HG02852 (cell line): ENCODE measurements around the gene MADCAM1.

Experiments used
- ATAC-seq: cut with Tn5 transposase; IDR thresholded peaks from one replicate; pipeline ENCODE4 v1.9.1; 2021; ENCODE audit warnings: mild to moderate bottlenecking, moderate library complexity; ENCODE audit not compliant: unreplicated experiment

The MADCAM1 gene

GRCh38 chr19:507286-508203, 11.3 kb downstream of the MADCAM1 start, which contains the start of gene TPGS1:
TPGS1 (plus strand) TSS chr19:507497; CDS start chr19:507507, 10 bp downstream.
- ATAC-seq = peak; percentile 61

GRCh38 chr19:508204-509150, 12.2 kb downstream of the MADCAM1 start:
- no peak for ATAC-seq

GRCh38 chr19:510606-511100, 14.4 kb downstream of the MADCAM1 start:
- ATAC-seq = no peak

- ATAC-seq = no peak
These were observed 15.0 kb downstream of the MADCAM1 start for GRCh38 chr19:511101-511851.

- ATAC-seq = no peak
These were observed 16.5 kb downstream of the MADCAM1 start for GRCh38 chr19:512547-513365.

- no peak for ATAC-seq
These were observed 17.3 kb downstream of the MADCAM1 start for GRCh38 chr19:513368-514165.

- ATAC-seq = no peak
These were observed 17.9 kb downstream of the MADCAM1 start for GRCh38 chr19:514166-514663.

GRCh38 chr19:517721-518597, 21.7 kb downstream of the MADCAM1 start:
- ATAC-seq = no peak

- no peak for ATAC-seq
These were observed 22.4 kb downstream of the MADCAM1 start for GRCh38 chr19:518598-519231.

GRCh38 chr19:519449-519865, 23.2 kb downstream of the MADCAM1 start:
- ATAC-seq = no peak

- ATAC-seq = no peak
These were observed 26.4 kb downstream of the MADCAM1 start for GRCh38 chr19:522726-523125.

GRCh38 chr19:524062-524674, 27.9 kb downstream of the MADCAM1 start:
- no peak for ATAC-seq

- no peak for ATAC-seq
These were observed 28.7 kb downstream of the MADCAM1 start for GRCh38 chr19:525029-525428.

GRCh38 chr19:525857-526419, 29.7 kb downstream of the MADCAM1 start:
- no peak for ATAC-seq

GRCh38 chr19:530134-531008, 34.1 kb downstream of the MADCAM1 start:
- ATAC-seq = no peak
